Measurements from ENCODE around the gene C4orf46.
A peak's percentile ranks its signal among the peaks of the same experiment; 100 is the strongest.

C4orf46 gene

GRCh38 chr4:158652920-158653319, 18.8 kb downstream of the C4orf46 start:
- TF ChIP-seq CTCF (conservative IDR thresholded peaks at IDR 0.05; ENCODE audit: low read depth, low read length) = no peak
- DNase-seq (ENCODE audit: low read depth) = peak; percentile 8
- H3K4me3 ChIP-seq (ENCODE audit: low read depth, low read length) = peak overlapping the region; percentile 4

DNA sequence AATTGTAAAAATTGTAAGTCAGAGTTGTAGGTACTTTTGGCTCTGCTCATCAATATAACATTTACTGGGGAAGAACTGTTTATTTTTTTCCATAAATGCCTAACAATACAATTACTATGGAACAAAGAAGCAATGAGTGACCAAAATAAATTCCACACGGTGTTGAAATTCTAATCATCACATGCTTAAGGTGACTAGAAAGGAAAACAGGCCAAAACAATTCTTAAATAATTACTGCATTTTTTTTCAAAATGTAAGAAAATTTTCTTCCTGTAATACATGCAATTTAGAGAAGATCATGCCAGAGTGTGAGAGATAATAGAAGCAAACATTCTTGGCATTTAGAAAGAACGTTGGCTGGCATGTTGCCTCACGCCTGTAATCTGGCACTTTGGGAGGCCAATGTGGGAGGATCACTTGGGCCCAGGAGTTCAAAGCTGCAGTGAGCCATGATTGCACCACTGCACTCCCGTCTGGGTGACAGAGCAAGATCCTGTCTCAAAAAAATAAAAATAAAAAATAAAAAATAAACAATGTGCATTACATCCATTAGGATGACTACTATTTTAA, 22.5 kb downstream of the C4orf46 start:
- TF ChIP-seq CTCF (conservative IDR thresholded peaks at IDR 0.05; ENCODE audit: low read depth, low read length) = no peak
- no peak for DNase-seq (ENCODE audit: low read depth)
- H3K4me3 ChIP-seq (ENCODE audit: low read depth, low read length) = no peak overlapping the region

DNA sequence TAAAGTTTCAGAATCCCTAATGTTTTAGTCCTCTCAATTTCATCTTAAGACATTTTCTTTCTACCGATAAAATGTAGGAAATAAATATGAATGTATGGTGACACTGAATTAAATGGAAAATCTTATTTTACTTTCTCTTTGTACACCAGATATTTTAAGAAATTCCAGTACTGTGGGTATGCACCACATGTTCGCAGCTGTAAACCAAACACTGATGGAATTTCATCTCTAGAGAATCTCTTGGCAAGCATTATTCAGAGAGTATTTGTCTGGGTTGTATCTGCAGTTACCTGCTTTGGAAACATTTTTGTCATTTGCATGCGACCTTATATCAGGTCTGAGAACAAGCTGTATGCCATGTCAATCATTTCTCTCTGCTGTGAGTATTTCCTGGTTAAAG, 26.9 kb downstream of the C4orf46 start:
- DNase-seq (ENCODE audit: low read depth) = peak; percentile 54
- no peak overlapping the region for H3K4me3 ChIP-seq (ENCODE audit: low read depth, low read length)
- TF ChIP-seq CTCF (conservative IDR thresholded peaks at IDR 0.05; ENCODE audit: low read depth, low read length) = no peak

GRCh38 chr4:158644356-158644755, 27.3 kb downstream of the C4orf46 start:
- no peak for DNase-seq (ENCODE audit: low read depth)
- no peak overlapping the region for H3K4me3 ChIP-seq (ENCODE audit: low read depth, low read length)
- no peak for TF ChIP-seq CTCF (conservative IDR thresholded peaks at IDR 0.05; ENCODE audit: low read depth, low read length)

GRCh38 chr4:158636619-158637018, 35.1 kb downstream of the C4orf46 start:
- DNase-seq (ENCODE audit: low read depth) = no peak
- TF ChIP-seq CTCF (conservative IDR thresholded peaks at IDR 0.05; ENCODE audit: low read depth, low read length) = no peak
- no peak overlapping the region for H3K4me3 ChIP-seq (ENCODE audit: low read depth, low read length)

GRCh38 chr4:158630893-158631292, 40.8 kb downstream of the C4orf46 start:
- TF ChIP-seq CTCF (conservative IDR thresholded peaks at IDR 0.05; ENCODE audit: low read depth, low read length) = no peak
- H3K4me3 ChIP-seq (ENCODE audit: low read depth, low read length) = no peak overlapping the region
- DNase-seq (ENCODE audit: low read depth) = peak; percentile 61

DNA sequence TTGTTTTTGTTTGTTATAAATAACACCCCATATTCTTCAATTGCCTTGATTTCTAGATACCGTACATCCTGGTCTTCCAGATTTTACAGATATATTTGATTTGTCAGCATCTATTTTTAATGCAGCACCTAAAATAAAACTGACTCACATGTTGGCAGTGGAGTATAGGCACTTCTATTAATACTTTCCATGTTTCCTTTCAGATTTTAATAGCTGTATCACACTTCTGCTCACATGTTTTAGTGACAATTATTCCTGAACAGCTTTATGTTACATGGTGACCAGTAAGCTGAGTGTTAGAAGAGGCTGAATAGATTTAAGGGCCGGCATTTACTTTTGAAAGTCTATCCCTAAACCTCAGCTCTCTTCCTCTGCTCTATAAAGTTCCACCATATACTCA, 46.1 kb downstream of the C4orf46 start:
- no peak for TF ChIP-seq CTCF (conservative IDR thresholded peaks at IDR 0.05; ENCODE audit: low read depth, low read length)
- no peak for DNase-seq (ENCODE audit: low read depth)
- no peak overlapping the region for H3K4me3 ChIP-seq (ENCODE audit: low read depth, low read length)

Data from choroid plexus epithelial cell (primary cell).